SU-DHL-6 (cell line): ENCODE measurements around the gene MACROH2A2.

ENCODE experiments used
- H2AFZ ChIP-seq: fragments of 200-600 bp; sonication (generic); 2 replicates; pipeline ENCODE4 v1.6.1; 2014; ENCODE audit warnings: low read depth, mild to moderate bottlenecking, moderate library complexity, mixed read lengths, antibody characterized with exemption, low read length; ENCODE audit not compliant: severe bottlenecking
- H3F3A ChIP-seq: fragments of 200-600 bp; shearing (Covaris generic); 2 replicates; pipeline ENCODE4 v1.6.0; 2016; ENCODE audit warnings: antibody characterized with exemption, mild to moderate bottlenecking; ENCODE audit not compliant: insufficient read depth
- H3K27ac ChIP-seq: fragments of 200-600 bp; sonication (generic); 2 replicates; pipeline ENCODE4 v1.5.1; 2016; ENCODE audit warnings: low read depth, mild to moderate bottlenecking, low read length, moderate library complexity, mixed read lengths
- H3K27me3 ChIP-seq: fragments of 200-600 bp; sonication (generic), shearing (Covaris generic); 2 replicates; pipeline ENCODE4 v1.6.0; 2014; ENCODE audit warnings: mild to moderate bottlenecking, low read length
- H3K36me3 ChIP-seq: fragments of 200-600 bp; sonication (generic); 2 replicates; pipeline ENCODE4 v1.6.1; 2014; ENCODE audit warnings: mild to moderate bottlenecking, low read length, mixed read lengths
- H3K4me2 ChIP-seq: fragments of 300-600, 200-600 bp; shearing (Covaris generic), sonication (generic); 2 replicates; pipeline ENCODE4 v1.6.0; 2014; ENCODE audit warnings: low read length, low read depth, mild to moderate bottlenecking; ENCODE audit not compliant: poor library complexity, severe bottlenecking
- H3K4me3 ChIP-seq: fragments of 200-600 bp; sonication (generic); 2 replicates; pipeline ENCODE4 v1.5.1; 2014; ENCODE audit warnings: antibody characterized with exemption, low read length, mild to moderate bottlenecking, mixed read lengths; ENCODE audit not compliant: insufficient read depth, poor library complexity, severe bottlenecking
- H3K79me2 ChIP-seq: fragments of 200-600 bp; sonication (generic); 2 replicates; pipeline ENCODE4 v1.6.1; 2014; ENCODE audit warnings: mild to moderate bottlenecking, low read length, moderate library complexity; ENCODE audit not compliant: insufficient read depth
- H3K9ac ChIP-seq: fragments of 200-600 bp; sonication (generic); 2 replicates; pipeline ENCODE4 v1.7.0; 2014; ENCODE audit warnings: mild to moderate bottlenecking, low read length
- H3K9me2 ChIP-seq: fragments of 200-600 bp; sonication (generic); replicated peaks from 2 replicates; pipeline ENCODE4 v1.6.1; 2014; ENCODE audit warnings: low read length; ENCODE audit not compliant: insufficient read depth
- H3K9me3 ChIP-seq: fragments of 200-600 bp; sonication (generic); 2 replicates; pipeline ENCODE4 v1.6.1; 2014; ENCODE audit warnings: low read length, mixed read lengths; ENCODE audit not compliant: insufficient read depth
- H4K20me1 ChIP-seq: fragments of 200-600 bp; sonication (generic); 2 replicates; pipeline ENCODE4 v1.6.1; 2014; ENCODE audit warnings: low read depth, mild to moderate bottlenecking, antibody characterized with exemption, low read length, moderate library complexity, mixed read lengths
- CTCF ChIP-seq: fragments of 200-600 bp; sonication (generic); IDR thresholded peaks from one replicate; pipeline ENCODE4 v1.5.1; 2017; ENCODE audit warnings: antibody characterized with exemption, mild to moderate bottlenecking, low read length, moderate library complexity; ENCODE audit not compliant: insufficient read depth, poor library complexity, severe bottlenecking
- EZH2phosphoT487 ChIP-seq: fragments of 200-600 bp; sonication (generic), shearing (Covaris generic); conservative IDR thresholded peaks from 2 replicates; pipeline ENCODE4 v1.6.1; 2018; ENCODE audit warnings: mild to moderate bottlenecking, antibody characterized with exemption, low read length, moderate library complexity, mixed read lengths

The MACROH2A2 gene

GRCh38 chr10:70070834-70071233 lies 18.2 kb downstream of the MACROH2A2 start:
- Histone ChIP-seq H3K4me2 (no peak overlapping the region), H3K27me3 (no peaks in the 10 kb centered on the region), H3K36me3 (no peaks in the 10 kb centered on the region), H3K27ac (no peak overlapping the region), H3K9me3 (no peaks in the 10 kb centered on the region), H3K9me2 (no peaks in the 10 kb centered on the region), H3K9ac (no peak overlapping the region), H3F3A (no peaks in the 10 kb centered on the region), H2AFZ (no peak overlapping the region), H3K79me2 (no peaks in the 10 kb centered on the region), H3K4me3 (no peak overlapping the region), H4K20me1 (no peaks in the 10 kb centered on the region)
- TF ChIP-seq EZH2phosphoT487, result no peak
- TF ChIP-seq CTCF, result no peak

DNA sequence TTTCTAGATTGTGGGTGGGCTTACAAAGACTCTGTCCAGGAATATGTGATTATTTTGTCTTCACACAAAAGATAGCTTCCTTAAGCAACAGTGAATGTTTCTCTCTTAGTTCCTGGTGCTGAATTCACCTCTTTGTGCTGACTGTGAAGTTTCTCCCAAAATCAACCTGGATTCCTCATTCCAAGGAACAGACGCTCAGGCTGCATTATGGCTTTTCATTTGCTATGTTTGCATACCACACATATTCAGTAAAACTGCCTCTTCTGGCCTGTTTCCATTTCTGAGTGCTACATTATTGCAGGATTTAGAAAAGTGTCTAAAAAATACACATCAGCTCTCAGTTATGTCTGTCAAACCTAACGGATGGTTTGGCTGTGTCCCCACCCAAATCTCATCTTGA lies 21.5 kb downstream of the MACROH2A2 start:
- H3K36me3 ChIP-seq, result no peaks in the 10 kb centered on the region
- H3K4me2 ChIP-seq, result no peak overlapping the region
- no peak overlapping the region for H2AFZ ChIP-seq
- H3K9ac ChIP-seq, result no peak overlapping the region
- H3K79me2 ChIP-seq, result no peaks in the 10 kb centered on the region
- H3F3A ChIP-seq, result no peaks in the 10 kb centered on the region
- no peaks in the 10 kb centered on the region for H3K27me3 ChIP-seq
- H3K9me2 ChIP-seq, result no peaks in the 10 kb centered on the region
- TF ChIP-seq CTCF (no peak), EZH2phosphoT487 (no peak)
- H3K4me3 ChIP-seq, result no peak overlapping the region
- H4K20me1 ChIP-seq, result no peaks in the 10 kb centered on the region
- no peak overlapping the region for H3K27ac ChIP-seq
- H3K9me3 ChIP-seq, result no peaks in the 10 kb centered on the region

- H3K79me2 ChIP-seq, result no peaks in the 10 kb centered on the region
- H3K36me3 ChIP-seq, result no peaks in the 10 kb centered on the region
Measured at GRCh38 chr10:70074971-70075370, 22.3 kb downstream of the MACROH2A2 start.

More at GRCh38 chr10:70074971-70075370, 22.3 kb downstream of the MACROH2A2 start:
- Histone ChIP-seq H3K27me3 (no peaks in the 10 kb centered on the region), H3K9me2 (no peaks in the 10 kb centered on the region), H3K9me3 (no peaks in the 10 kb centered on the region), H3K27ac (no peak overlapping the region), H3K4me2 (no peak overlapping the region), H4K20me1 (no peaks in the 10 kb centered on the region), H3F3A (no peaks in the 10 kb centered on the region), H3K4me3 (no peak overlapping the region), H3K9ac (no peak overlapping the region), H2AFZ (no peak overlapping the region)
- TF ChIP-seq CTCF, result no peak
- no peak for TF ChIP-seq EZH2phosphoT487
